ENCODE measurements around the gene TNC.

The TNC gene

DNA sequence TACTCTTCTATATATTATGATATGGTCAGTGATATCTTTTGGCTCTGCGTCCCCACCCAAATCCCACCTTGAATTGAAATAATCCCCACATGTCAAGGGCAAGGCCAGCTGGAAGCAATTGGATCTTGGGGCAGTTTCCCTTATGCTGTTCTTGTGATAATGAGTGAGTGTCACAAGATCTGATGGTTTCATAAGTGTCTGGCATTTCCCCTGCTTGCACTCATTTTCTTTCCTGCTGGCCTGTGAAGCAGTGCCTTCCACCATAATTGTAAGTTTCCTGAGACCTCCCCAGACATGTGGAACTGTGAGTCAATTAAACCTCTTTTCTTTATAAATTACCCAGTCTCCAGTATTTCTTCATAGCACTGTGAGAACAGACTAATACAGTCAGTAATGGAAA is 45.0 kb upstream of the TNC start:
- no peak overlapping the region for H3K4me3 ChIP-seq (ENCODE audit: low read length)
- no peaks in the 10 kb centered on the region for H3K27me3 ChIP-seq (ENCODE audit: control insufficient read depth, low read length)
- no peaks in the 10 kb centered on the region for H3F3A ChIP-seq (ENCODE audit: control insufficient read depth, insufficient read depth)
- H4K20me1 ChIP-seq (ENCODE audit: control insufficient read depth, insufficient read depth, low read depth, low read length) = no peaks in the 10 kb centered on the region
- H3K9me2 ChIP-seq (replicated peaks; ENCODE audit: control insufficient read depth, low read length) = no peaks in the 10 kb centered on the region
- no peak overlapping the region for H3K4me2 ChIP-seq (ENCODE audit: low read length)
- no peak for TF ChIP-seq EZH2phosphoT487 (IDR thresholded peaks at IDR 0.05; ENCODE audit: borderline replicate concordance, low read length)
- TF ChIP-seq, protein P1, sequence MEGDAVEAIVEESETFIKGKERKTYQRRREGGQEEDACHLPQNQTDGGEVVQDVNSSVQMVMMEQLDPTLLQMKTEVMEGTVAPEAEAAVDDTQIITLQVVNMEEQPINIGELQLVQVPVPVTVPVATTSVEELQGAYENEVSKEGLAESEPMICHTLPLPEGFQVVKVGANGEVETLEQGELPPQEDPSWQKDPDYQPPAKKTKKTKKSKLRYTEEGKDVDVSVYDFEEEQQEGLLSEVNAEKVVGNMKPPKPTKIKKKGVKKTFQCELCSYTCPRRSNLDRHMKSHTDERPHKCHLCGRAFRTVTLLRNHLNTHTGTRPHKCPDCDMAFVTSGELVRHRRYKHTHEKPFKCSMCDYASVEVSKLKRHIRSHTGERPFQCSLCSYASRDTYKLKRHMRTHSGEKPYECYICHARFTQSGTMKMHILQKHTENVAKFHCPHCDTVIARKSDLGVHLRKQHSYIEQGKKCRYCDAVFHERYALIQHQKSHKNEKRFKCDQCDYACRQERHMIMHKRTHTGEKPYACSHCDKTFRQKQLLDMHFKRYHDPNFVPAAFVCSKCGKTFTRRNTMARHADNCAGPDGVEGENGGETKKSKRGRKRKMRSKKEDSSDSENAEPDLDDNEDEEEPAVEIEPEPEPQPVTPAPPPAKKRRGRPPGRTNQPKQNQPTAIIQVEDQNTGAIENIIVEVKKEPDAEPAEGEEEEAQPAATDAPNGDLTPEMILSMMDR (IDR thresholded peaks at IDR 0.05; ENCODE audit: low read depth, low read length, poor library complexity, severe bottlenecking) = no peak
- H3K36me3 ChIP-seq (ENCODE audit: control insufficient read depth, low read length) = no peaks in the 10 kb centered on the region
- no peak overlapping the region for H3K27ac ChIP-seq (ENCODE audit: low read depth, low read length)
- H3K4me1 ChIP-seq (ENCODE audit: control insufficient read depth, low read length) = no peaks in the 10 kb centered on the region
- H3K79me2 ChIP-seq (ENCODE audit: control insufficient read depth, low read length) = no peaks in the 10 kb centered on the region
- no peaks in the 10 kb centered on the region for H3K9me3 ChIP-seq (ENCODE audit: control insufficient read depth, insufficient read depth, low read length)

GRCh38 chr9:115161446-115161845 is 43.5 kb upstream of the TNC start:
- H3K9me2 ChIP-seq (replicated peaks; ENCODE audit: control insufficient read depth, low read length) = no peaks in the 10 kb centered on the region
- no peak overlapping the region for H3K4me2 ChIP-seq (ENCODE audit: low read length)
- no peaks in the 10 kb centered on the region for H3K4me1 ChIP-seq (ENCODE audit: control insufficient read depth, low read length)

DNA sequence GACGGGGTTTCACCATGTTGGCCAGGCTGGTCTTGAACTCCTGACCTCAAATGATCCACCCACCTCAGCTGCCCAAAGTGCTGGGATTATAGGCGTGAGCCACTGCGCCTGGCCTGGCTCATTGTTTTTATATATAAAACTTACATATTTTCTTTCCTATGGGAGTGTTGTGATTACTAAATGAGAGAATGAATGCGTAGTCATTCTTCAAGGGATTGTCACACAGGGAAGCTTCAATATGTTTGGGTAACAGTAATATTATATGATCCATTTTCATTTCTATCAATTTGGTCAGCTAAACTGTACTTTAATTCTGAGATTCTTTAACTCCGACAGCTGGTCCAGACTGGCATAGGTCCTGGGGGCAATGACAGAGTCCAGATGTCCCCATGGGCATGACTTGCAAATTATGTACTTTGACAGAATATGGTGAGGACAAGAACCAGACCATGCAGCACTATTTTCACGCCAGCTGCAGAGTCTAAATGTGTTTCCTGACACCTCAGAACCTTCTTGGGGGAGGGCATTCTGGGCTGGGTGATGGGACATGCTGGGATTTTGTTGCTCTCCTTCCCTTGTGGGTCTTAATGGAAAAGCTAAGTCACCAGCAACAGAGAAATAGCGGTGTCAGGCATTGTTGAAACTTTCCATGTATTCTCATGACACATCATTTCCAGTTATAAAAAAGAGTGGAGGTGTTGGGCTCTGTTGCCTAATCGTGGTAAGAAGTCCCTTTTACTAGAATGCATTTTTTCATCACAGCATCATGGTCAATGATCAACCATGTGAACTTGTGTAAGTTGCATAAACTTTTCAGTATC is 40.9 kb upstream of the TNC start:
- Histone ChIP-seq H3K4me2 (ENCODE audit: low read length) (no peak overlapping the region), H3F3A (ENCODE audit: control insufficient read depth, insufficient read depth) (no peaks in the 10 kb centered on the region), H3K9me2 (replicated peaks; ENCODE audit: control insufficient read depth, low read length) (no peaks in the 10 kb centered on the region), H3K9me3 (ENCODE audit: control insufficient read depth, insufficient read depth, low read length) (no peaks in the 10 kb centered on the region), H3K27ac (ENCODE audit: low read depth, low read length) (no peak overlapping the region), H3K27me3 (ENCODE audit: control insufficient read depth, low read length) (peaks cover 3% of the 10 kb centered on the region; the same call in 1 of the 2 replicates), H4K20me1 (ENCODE audit: control insufficient read depth, insufficient read depth, low read depth, low read length) (no peaks in the 10 kb centered on the region), H3K4me3 (ENCODE audit: low read length) (no peak overlapping the region), H3K36me3 (ENCODE audit: control insufficient read depth, low read length) (no peaks in the 10 kb centered on the region), H3K4me1 (ENCODE audit: control insufficient read depth, low read length) (no peaks in the 10 kb centered on the region), H3K79me2 (ENCODE audit: control insufficient read depth, low read length) (no peaks in the 10 kb centered on the region)
- TF ChIP-seq, protein P1 (IDR thresholded peaks at IDR 0.05; ENCODE audit: low read depth, low read length, poor library complexity, severe bottlenecking) = no peak
- no peak for TF ChIP-seq EZH2phosphoT487 (IDR thresholded peaks at IDR 0.05; ENCODE audit: borderline replicate concordance, low read length)

More at GRCh38 chr9:115161446-115161845, 43.5 kb upstream of the TNC start:
- Histone ChIP-seq H3F3A (ENCODE audit: control insufficient read depth, insufficient read depth) (no peaks in the 10 kb centered on the region), H4K20me1 (ENCODE audit: control insufficient read depth, insufficient read depth, low read depth, low read length) (no peaks in the 10 kb centered on the region), H3K36me3 (ENCODE audit: control insufficient read depth, low read length) (no peaks in the 10 kb centered on the region), H3K79me2 (ENCODE audit: control insufficient read depth, low read length) (no peaks in the 10 kb centered on the region), H3K27ac (ENCODE audit: low read depth, low read length) (no peak overlapping the region), H3K27me3 (ENCODE audit: control insufficient read depth, low read length) (peaks cover 3% of the 10 kb centered on the region; the same call in 1 of the 2 replicates), H3K9me3 (ENCODE audit: control insufficient read depth, insufficient read depth, low read length) (no peaks in the 10 kb centered on the region), H3K4me3 (ENCODE audit: low read length) (no peak overlapping the region)
- TF ChIP-seq, protein P1 (IDR thresholded peaks at IDR 0.05; ENCODE audit: low read depth, low read length, poor library complexity, severe bottlenecking) = no peak
- TF ChIP-seq EZH2phosphoT487 (IDR thresholded peaks at IDR 0.05; ENCODE audit: borderline replicate concordance, low read length) = no peak
